Measurements from ENCODE around the gene VPS45. TPM values are rescaled to one million over a fixed set of nuclear protein-coding genes. Genes with fewer than 3 reads are reported as not detected.
"Not testable (repeated sequence)": the region's sequence is repeated elsewhere in the genome, so short reads cannot be mapped to it uniquely, and the experiment has no call there.

Gene VPS45
- total RNA-seq = 10 to 100 TPM; 34.1 to 38.1 TPM

GRCh38 chr1:150067184-150068108, at the start of gene VPS45:
Gene VPS45, plus strand, starts transcription at chr1:150067776. Its CDS starts 82 bp downstream, at chr1:150067858.
- no peaks in the 10 kb centered on the region for H3K27me3 Mint-ChIP-seq
- CTCF ChIA-PET = interaction anchor here (0.6 to 3.3 kb wide), 7 partner anchors 94 to 1213 kb away, joined by 3 to 11 read pairs (median 3); a partner anchor contains a TSS
- DNase-seq = peak; percentile 88
- peak within 1 kb of the TSS; percentile 95 for H3K4me3 Mint-ChIP-seq
- no peaks in the 10 kb centered on the region for H3K9me3 Mint-ChIP-seq
- peaks cover 12% of the 10 kb centered on the region for H3K36me3 Mint-ChIP-seq (ENCODE audit: low read depth)
- POLR2A ChIA-PET = no interaction called here
- peaks cover 38% of the 10 kb centered on the region for H3K4me1 Mint-ChIP-seq
- peak within 1 kb of the TSS; percentile 95 for H3K27ac Mint-ChIP-seq

- Mint-ChIP-seq H3K27me3 (peaks cover 11% of the 10 kb centered on the region), H3K36me3 (ENCODE audit: low read depth) (no peaks in the 10 kb centered on the region), H3K9me3 (no peaks in the 10 kb centered on the region), H3K4me3 (no peak overlapping the region), H3K27ac (no peak overlapping the region), H3K4me1 (peaks cover 2% of the 10 kb centered on the region)
- CTCF ChIA-PET = no interaction called here
- POLR2A ChIA-PET = no interaction called here
- no peak for DNase-seq
These were observed 49.4 kb upstream of the VPS45 start for GRCh38 chr1:150018165-150018564.

GRCh38 chr1:150020711-150021110, 46.9 kb upstream of the VPS45 start:
- Mint-ChIP-seq H3K36me3 (ENCODE audit: low read depth) (no peaks in the 10 kb centered on the region), H3K27me3 (peaks cover 22% of the 10 kb centered on the region), H3K4me1 (no peaks in the 10 kb centered on the region), H3K4me3 (no peak overlapping the region), H3K9me3 (no peaks in the 10 kb centered on the region), H3K27ac (no peak overlapping the region)
- ChIA-PET CTCF (no interaction called here), POLR2A (no interaction called here)
- DNase-seq = no peak

GRCh38 chr1:150021191-150021694, 46.3 kb upstream of the VPS45 start:
- POLR2A ChIA-PET = no interaction called here
- Mint-ChIP-seq H3K4me1 (no peaks in the 10 kb centered on the region), H3K4me3 (no peak overlapping the region), H3K27ac (no peak overlapping the region), H3K36me3 (ENCODE audit: low read depth) (no peaks in the 10 kb centered on the region), H3K9me3 (no peaks in the 10 kb centered on the region), H3K27me3 (peaks cover 22% of the 10 kb centered on the region)
- CTCF ChIA-PET = no interaction called here
- DNase-seq = no peak

DNA sequence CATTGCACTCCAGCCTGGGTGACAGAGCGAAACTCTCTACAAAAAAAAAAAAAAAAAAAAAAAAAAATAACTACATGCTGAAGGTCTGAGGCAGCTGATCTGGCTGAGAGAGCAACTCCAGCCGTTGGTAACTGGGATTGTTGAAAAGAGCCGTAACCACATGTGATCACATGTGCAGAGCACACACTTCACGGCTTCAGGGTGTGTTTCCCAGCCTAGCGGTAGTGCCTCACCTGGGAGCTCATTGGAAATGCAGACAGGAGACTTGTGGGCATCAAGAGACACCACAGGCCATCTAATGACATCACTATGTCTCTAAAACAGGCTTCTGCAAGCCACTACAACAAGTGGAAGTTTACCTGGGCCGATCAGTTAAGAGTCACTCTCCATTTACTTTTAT, 45.2 kb upstream of the VPS45 start:
- no peaks in the 10 kb centered on the region for H3K9me3 Mint-ChIP-seq
- H3K27me3 Mint-ChIP-seq = peaks cover 23% of the 10 kb centered on the region
- CTCF ChIA-PET = interaction anchor here (1.2 kb wide), 1 partner anchor 11 kb away, joined by 3 read pairs; the partner anchor contains the start of gene OTUD7B
- no peaks in the 10 kb centered on the region for H3K4me1 Mint-ChIP-seq
- H3K27ac Mint-ChIP-seq = no peak overlapping the region
- POLR2A ChIA-PET = no interaction called here
- DNase-seq = no peak
- H3K36me3 Mint-ChIP-seq (ENCODE audit: low read depth) = no peaks in the 10 kb centered on the region
- no peak overlapping the region for H3K4me3 Mint-ChIP-seq

- Mint-ChIP-seq H3K27me3 (peaks cover 28% of the 10 kb centered on the region), H3K27ac (no peak overlapping the region), H3K4me3 (no peak overlapping the region), H3K9me3 (no peaks in the 10 kb centered on the region), H3K4me1 (no peaks in the 10 kb centered on the region), H3K36me3 (ENCODE audit: low read depth) (no peaks in the 10 kb centered on the region)
- DNase-seq = no peak
- ChIA-PET CTCF (no interaction called here), POLR2A (no interaction called here)
These were observed 43.4 kb upstream of the VPS45 start for GRCh38 chr1:150024156-150024555.

- H3K27ac Mint-ChIP-seq = no peak overlapping the region
- CTCF ChIA-PET = no interaction called here
- no peaks in the 10 kb centered on the region for H3K4me1 Mint-ChIP-seq
- no peaks in the 10 kb centered on the region for H3K9me3 Mint-ChIP-seq
- H3K36me3 Mint-ChIP-seq (ENCODE audit: low read depth) = no peaks in the 10 kb centered on the region
- peaks cover 25% of the 10 kb centered on the region for H3K27me3 Mint-ChIP-seq
- POLR2A ChIA-PET = no interaction called here
- no peak for DNase-seq
- no peak overlapping the region for H3K4me3 Mint-ChIP-seq
These were observed 39.3 kb upstream of the VPS45 start for GRCh38 chr1:150028322-150028721.

GRCh38 chr1:150034336-150034735, 33.2 kb upstream of the VPS45 start:
- Mint-ChIP-seq H3K36me3 (ENCODE audit: low read depth) (no peaks in the 10 kb centered on the region), H3K4me1 (no peaks in the 10 kb centered on the region), H3K27ac (no peak overlapping the region), H3K4me3 (no peak overlapping the region), H3K27me3 (peaks cover 7% of the 10 kb centered on the region), H3K9me3 (no peaks in the 10 kb centered on the region)
- POLR2A ChIA-PET = no interaction called here
- CTCF ChIA-PET = interaction anchor here (0.5 to 1.0 kb wide), 3 partner anchors 20 to 240 kb away, joined by 3 to 4 read pairs (median 3); no protein-coding TSS in a partner anchor
- no peak for DNase-seq

- H3K4me1 Mint-ChIP-seq = peaks cover 8% of the 10 kb centered on the region
- no peak for DNase-seq
- ChIA-PET CTCF (interaction anchor here (0.6 to 0.8 kb wide), 4 partner anchors 10 to 162 kb away, joined by 3 to 5 read pairs (median 4); a partner anchor contains a TSS), POLR2A (no interaction called here)
- H3K27me3 Mint-ChIP-seq = peaks cover 11% of the 10 kb centered on the region
- no peak overlapping the region for H3K4me3 Mint-ChIP-seq
- no peak overlapping the region for H3K27ac Mint-ChIP-seq
- H3K36me3 Mint-ChIP-seq (ENCODE audit: low read depth) = no peaks in the 10 kb centered on the region
- H3K9me3 Mint-ChIP-seq = no peaks in the 10 kb centered on the region
These were observed 17.6 kb upstream of the VPS45 start for GRCh38 chr1:150049926-150050325.

GRCh38 chr1:150051089-150051373, 16.5 kb upstream of the VPS45 start:
- peaks cover 13% of the 10 kb centered on the region for H3K27me3 Mint-ChIP-seq
- CTCF ChIA-PET = interaction anchor here (0.6 kb wide), 1 partner anchor 141 kb away, joined by 4 read pairs; no protein-coding TSS in a partner anchor
- no peak for DNase-seq
- H3K4me3 Mint-ChIP-seq = no peak overlapping the region
- no peak overlapping the region for H3K27ac Mint-ChIP-seq
- H3K4me1 Mint-ChIP-seq = peaks cover 8% of the 10 kb centered on the region
- H3K36me3 Mint-ChIP-seq (ENCODE audit: low read depth) = no peaks in the 10 kb centered on the region
- no peaks in the 10 kb centered on the region for H3K9me3 Mint-ChIP-seq
- POLR2A ChIA-PET = no interaction called here

- H3K4me1 Mint-ChIP-seq; H3K9me3 Mint-ChIP-seq; H3K4me3 Mint-ChIP-seq; H3K27ac Mint-ChIP-seq; DNase-seq; POLR2A ChIA-PET; H3K36me3 Mint-ChIP-seq (ENCODE audit: low read depth); CTCF ChIA-PET: not testable (repeated sequence)
- H3K27me3 Mint-ChIP-seq = peaks cover 13% of the 10 kb centered on the region
These were observed 15.6 kb upstream of the VPS45 start for GRCh38 chr1:150051905-150052412.

DNA sequence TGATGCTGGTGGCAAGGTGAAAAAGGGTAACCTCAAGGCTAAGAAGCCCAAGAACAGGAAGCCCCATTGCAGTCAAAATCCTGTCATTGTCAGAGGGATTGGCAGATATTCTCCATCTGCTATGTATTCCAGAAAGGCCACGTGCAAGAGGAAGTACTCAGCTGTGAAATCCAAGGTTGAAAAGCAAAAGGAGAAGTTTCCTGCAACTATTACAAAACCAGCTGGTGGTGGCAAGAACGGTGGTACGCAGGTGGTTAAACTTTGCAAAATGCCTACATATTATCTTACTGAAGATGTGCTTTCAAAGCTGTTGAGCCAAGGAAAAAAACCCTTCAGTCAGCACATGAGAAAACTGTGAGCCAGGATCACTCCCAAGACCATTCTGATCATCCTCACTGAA, 13.7 kb upstream of the VPS45 start:
- H3K36me3 Mint-ChIP-seq (ENCODE audit: low read depth) = no peaks in the 10 kb centered on the region
- peaks cover 18% of the 10 kb centered on the region for H3K27me3 Mint-ChIP-seq
- no peaks in the 10 kb centered on the region for H3K9me3 Mint-ChIP-seq
- POLR2A ChIA-PET = no interaction called here
- CTCF ChIA-PET = interaction anchor here (0.6 to 1.4 kb wide), 2 partner anchors 10 to 159 kb away, joined by 3 to 4 read pairs; no protein-coding TSS in a partner anchor
- no peak overlapping the region for H3K4me3 Mint-ChIP-seq
- no peak overlapping the region for H3K27ac Mint-ChIP-seq
- no peak for DNase-seq
- H3K4me1 Mint-ChIP-seq = peaks cover 8% of the 10 kb centered on the region

GRCh38 chr1:150055507-150055906, 12.1 kb upstream of the VPS45 start:
- H3K27ac Mint-ChIP-seq; H3K36me3 Mint-ChIP-seq (ENCODE audit: low read depth); H3K4me1 Mint-ChIP-seq; H3K9me3 Mint-ChIP-seq; DNase-seq; H3K4me3 Mint-ChIP-seq; POLR2A ChIA-PET: not testable (repeated sequence)
- H3K27me3 Mint-ChIP-seq = peaks cover 18% of the 10 kb centered on the region
- CTCF ChIA-PET = interaction anchor here (0.6 to 0.8 kb wide), 2 partner anchors 95 to 762 kb away, joined by 3 read pairs; no protein-coding TSS in a partner anchor

Data from activated CD4-positive, alpha-beta T cell treated with anti-CD3 and anti-CD28 coated beads, Interleukin-2, amount 10 ng/mL, durations not matched to agents 7 days and 5 days (primary cell).